Kasumi-1 (cell line): Measurements from ENCODE around the gene LRP6.

Experiments used
- DNase-seq, 2 experiments: peaks; one replicate each; lab custom pipeline; 2025; lab: John Stamatoyannopoulos, UW

LRP6 gene

DNA sequence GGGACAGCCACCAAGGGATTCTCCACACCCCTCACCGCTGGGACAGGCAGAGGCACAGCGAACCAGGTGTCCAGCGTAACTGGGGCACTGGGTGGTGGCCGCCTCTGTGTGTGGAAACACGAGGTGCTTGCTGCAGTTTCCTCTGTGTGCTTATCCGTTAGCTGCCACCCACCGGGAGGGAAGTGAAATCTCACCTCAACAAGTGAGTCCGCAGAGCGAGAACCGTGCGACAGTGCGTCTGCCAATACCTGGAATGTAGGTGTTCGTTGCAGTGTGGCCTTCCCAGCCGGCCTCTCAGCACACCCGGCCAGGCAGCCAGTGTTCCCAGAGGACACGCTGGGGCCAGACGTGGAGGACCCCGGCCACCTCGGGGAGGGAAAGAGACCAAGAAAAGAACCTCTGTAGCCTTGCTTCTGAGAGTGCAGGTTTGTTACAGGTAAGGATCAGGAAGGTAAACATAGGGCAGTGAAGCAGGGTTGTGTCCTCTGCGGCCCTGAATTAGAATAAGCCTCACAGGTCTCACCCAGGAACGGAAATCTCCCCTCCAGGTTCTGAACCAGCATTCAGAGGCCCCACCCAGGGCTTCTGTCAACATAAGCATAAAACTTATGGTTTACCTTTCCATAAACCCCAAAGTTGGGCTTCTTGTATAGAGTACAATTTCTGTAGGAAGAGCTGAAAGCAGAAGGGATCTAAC lies 194.6 kb downstream of the LRP6 start:
- DNase-seq, result no peak

DNA sequence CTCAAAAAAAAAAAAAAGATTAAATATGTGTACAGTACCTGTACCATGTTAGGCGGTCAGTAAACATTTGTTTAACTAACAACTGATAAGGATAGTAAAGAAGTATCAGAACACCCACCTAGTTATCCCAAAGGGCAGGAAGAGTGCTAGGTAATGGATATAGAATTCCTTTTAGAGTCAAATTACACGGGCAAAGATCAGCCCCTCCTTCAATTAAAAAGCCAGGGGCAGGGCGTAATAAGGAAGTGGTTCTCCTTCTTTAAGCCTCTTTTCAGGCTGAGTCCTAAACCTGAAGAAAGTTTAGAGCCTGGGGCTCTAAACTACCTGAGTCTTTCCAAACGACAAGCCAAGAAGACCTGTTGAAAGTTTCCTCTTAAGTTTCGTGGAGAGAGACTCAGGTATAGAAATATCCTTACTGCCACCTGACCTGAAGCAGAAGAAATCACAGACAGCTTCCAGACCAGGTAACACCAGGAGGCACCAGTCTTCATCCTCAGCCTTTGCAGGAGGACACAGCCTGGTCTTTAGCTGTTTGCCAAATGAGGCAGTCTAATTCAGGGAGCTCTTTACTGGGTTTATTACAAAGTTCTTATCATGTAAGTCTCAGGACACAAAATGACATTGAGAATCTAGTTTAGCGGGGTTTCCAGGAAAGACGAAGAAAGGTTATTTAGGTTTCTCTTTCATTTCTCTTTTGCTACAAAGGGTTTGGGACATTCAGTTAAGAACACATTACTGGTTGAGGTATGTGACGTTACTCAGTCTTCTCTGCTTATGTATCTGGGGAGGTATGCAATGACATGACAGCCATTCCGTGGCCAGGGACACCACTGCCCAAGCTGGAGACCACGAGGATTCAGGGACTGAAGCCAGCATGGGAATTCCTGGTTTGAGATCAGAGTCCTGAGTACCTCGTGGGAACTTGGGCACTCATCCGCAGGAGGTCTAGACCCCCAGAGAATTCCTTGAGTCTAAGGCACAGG lies 195.9 kb downstream of the LRP6 start, which contains the start of gene BCL2L14:
Gene BCL2L14 (plus strand): TSS at position 266 of the 983 bp plus-strand sequence. CDS start 8,367 bp downstream, outside the sequence.
- DNase-seq, result no peak

DNA sequence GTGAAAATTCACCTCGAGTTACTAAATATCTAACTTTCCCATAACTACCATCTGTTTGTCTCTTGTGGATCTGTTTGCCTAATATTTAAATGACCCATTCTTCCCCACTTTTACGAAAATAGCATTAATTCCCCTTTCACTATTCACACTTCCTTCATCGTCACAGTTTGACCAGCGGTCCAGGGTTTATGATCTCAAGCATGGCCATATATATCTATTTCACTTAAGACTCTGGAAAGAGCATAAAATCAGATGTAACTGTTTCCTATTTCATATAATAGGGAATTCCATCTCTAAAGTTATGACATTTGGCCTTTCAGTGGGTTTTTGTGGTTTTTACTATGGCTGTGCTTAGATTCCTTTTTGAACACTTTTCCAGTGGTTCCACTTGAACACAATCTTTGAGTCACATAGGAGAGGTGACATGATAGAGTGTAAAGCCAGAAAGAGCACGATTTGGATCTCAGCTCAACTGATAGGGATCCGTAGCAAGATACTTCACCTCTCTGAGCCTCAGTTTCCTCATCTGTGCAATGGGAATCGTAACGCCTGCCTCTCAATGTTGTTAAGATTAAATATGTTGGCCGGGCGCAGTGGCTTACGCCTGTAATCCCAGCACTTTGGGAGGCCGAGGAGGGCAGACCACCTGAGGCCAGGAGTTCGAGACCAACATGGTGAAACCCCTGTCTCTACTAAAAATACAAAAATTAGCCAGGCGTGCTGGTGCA lies 196.9 kb downstream of the LRP6 start:
- no peak for DNase-seq

DNA sequence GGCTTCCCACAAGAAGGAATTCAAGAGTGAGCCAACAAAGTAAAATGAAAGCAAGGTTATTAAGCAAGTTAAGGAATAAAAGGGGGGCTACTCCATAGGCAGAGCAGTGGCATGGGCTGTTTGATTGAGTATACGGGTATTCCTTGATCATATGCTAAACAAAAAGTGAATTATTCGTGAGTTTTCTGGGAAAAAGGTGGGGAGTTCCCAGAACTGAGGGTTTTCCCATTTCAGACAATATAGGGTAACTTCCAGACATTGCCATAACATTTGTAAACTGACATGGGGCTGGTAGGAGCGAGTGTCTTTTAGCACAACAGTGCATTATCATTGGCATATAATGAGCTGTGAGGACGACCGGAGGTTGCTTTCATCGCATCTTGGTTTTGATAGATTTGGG lies 198.1 kb downstream of the LRP6 start:
- no peak for DNase-seq
